ENCODE data around the gene EARS2. TPM values are rescaled to one million over a fixed set of nuclear protein-coding genes. Genes with fewer than 3 reads are reported as not detected.

The EARS2 gene
- total RNA-seq, 1 experiment from 2014 or later = 55.9 TPM

- TF ChIP-seq ATF6 (CRISPR knock-in tag; IDR thresholded peaks at IDR 0.05) (no peak), NR3C1 (CRISPR knock-in tag; conservative IDR thresholded peaks at IDR 0.05; ENCODE audit: low read depth) (no peak), GABPB1 (CRISPR knock-in tag; IDR thresholded peaks at IDR 0.05) (peak; percentile 89), ZNF512 (CRISPR knock-in tag; IDR thresholded peaks at IDR 0.05; ENCODE audit: borderline replicate concordance) (no peak), CTCF (IDR thresholded peaks at IDR 0.05) (peak; percentile 97), HMGXB4 (CRISPR knock-in tag; IDR thresholded peaks at IDR 0.05) (peak; percentile 88), STAT6 (CRISPR knock-in tag; conservative IDR thresholded peaks at IDR 0.05; ENCODE audit: low read depth) (no peak), USF2 (CRISPR knock-in tag; IDR thresholded peaks at IDR 0.05) (0 out of 2 replicates have a peak, but pooled peaks have one; percentile 17), NR2C2 (CRISPR knock-in tag; IDR thresholded peaks at IDR 0.05) (0 out of 2 replicates have a peak, but pooled peaks have one; percentile 13), USF1 (CRISPR knock-in tag; IDR thresholded peaks at IDR 0.05) (peak; percentile 47; the same call in 1 of the 2 replicates), MYBL2 (CRISPR knock-in tag; IDR thresholded peaks at IDR 0.05) (peak; percentile 75; the same call in 1 of the 2 replicates), E2F1 (CRISPR knock-in tag; IDR thresholded peaks at IDR 0.05) (0 out of 2 replicates have a peak, but pooled peaks have one; percentile 36), RORB (CRISPR knock-in tag; IDR thresholded peaks at IDR 0.05) (no peak), ZNF317 (CRISPR knock-in tag; IDR thresholded peaks at IDR 0.05; ENCODE audit: borderline replicate concordance, low read depth) (no peak), ATF2 (CRISPR knock-in tag; IDR thresholded peaks at IDR 0.05; ENCODE audit: borderline replicate concordance, low read depth) (no peak), ETV6 (CRISPR knock-in tag; IDR thresholded peaks at IDR 0.05) (peak; percentile 25; the same call in 1 of the 2 replicates), ZNF532 (CRISPR knock-in tag; IDR thresholded peaks at IDR 0.05; ENCODE audit: borderline replicate concordance) (no peak)
Measured at GRCh38 chr16:23595951-23596720, 39.0 kb upstream of the EARS2 start, which contains the start of gene NDUFAB1 (continued).

Measured in WTC11 (cell line).